CD4-positive, alpha-beta memory T cell (primary cell): ENCODE results near the gene MAP2K3. TPM values are rescaled to one million over a fixed set of nuclear protein-coding genes. Genes with fewer than 3 reads are reported as not detected.

ENCODE experiments used
- CTCF ChIA-PET: fragments of 350-600 bp; sonication (Branson Sonifier 250); formaldehyde crosslinking; loops from one replicate; lab custom pipeline; 2021; ENCODE audit warnings: inconsistent platforms; ENCODE audit not compliant: partially characterized antibody; lab: Charles Lee
- POLR2A ChIA-PET: fragments of 350-600 bp; sonication (Branson Sonifier 250); formaldehyde crosslinking; loops from one replicate; lab custom pipeline; 2021; ENCODE audit not compliant: partially characterized antibody; lab: Charles Lee
- DNase-seq, 5 donors: peaks; one replicate each; pipeline versions ENCODE4 v3.0.0 to v3.0.0-alpha.2; 2020 to 2022; ENCODE audit warnings: mixed read lengths in 1 of 5
- H3K27ac ChIP-seq: one replicate; pipeline ENCODE4 v1.7.0; 2013; ENCODE audit warnings: low read depth, low read length
- H3K27me3 ChIP-seq: 2 replicates; pipeline ENCODE4 v1.7.0; 2013; ENCODE audit warnings: mild to moderate bottlenecking, low read length, moderate library complexity; ENCODE audit not compliant: insufficient read depth
- H3K36me3 ChIP-seq: 2 replicates; pipeline ENCODE4 v1.7.0; 2013; ENCODE audit warnings: mild to moderate bottlenecking, low read length, moderate library complexity; ENCODE audit not compliant: insufficient read depth
- H3K4me1 ChIP-seq: 2 replicates; pipeline ENCODE4 v1.7.0; 2013; ENCODE audit warnings: mild to moderate bottlenecking, low read length, moderate library complexity; ENCODE audit not compliant: insufficient read depth
- H3K4me3 ChIP-seq, 2 donors: one replicate each; pipeline ENCODE4 v1.7.0; 2013; ENCODE audit warnings: low read length in 2 of 2, mild to moderate bottlenecking in 1 of 2
- H3K9me3 ChIP-seq, 2 donors: one replicate each; pipeline ENCODE4 v1.7.0; 2013; ENCODE audit warnings: low read length in 2 of 2, control low read depth in 1 of 2; ENCODE audit not compliant: control insufficient read depth in 1 of 2
- H3K27ac Mint-ChIP-seq, 7 donors: one replicate each; pipeline ENCODE4 v1.8.0; 2020 to 2021; ENCODE audit warnings: mixed read lengths in 7 of 7, mild to moderate bottlenecking in 6 of 7, inconsistent platforms in 3 of 7, moderate library complexity in 3 of 7
- H3K27me3 Mint-ChIP-seq, 2 donors: one replicate each; pipeline ENCODE4 v1.8.0; 2020 to 2021; ENCODE audit warnings: mixed read lengths in 2 of 2
- H3K36me3 Mint-ChIP-seq, 2 donors: one replicate each; pipeline ENCODE4 v1.8.0; 2020 to 2021; ENCODE audit warnings: mixed read lengths in 2 of 2, inconsistent platforms in 1 of 2, mild to moderate bottlenecking in 1 of 2
- H3K4me1 Mint-ChIP-seq, 4 donors: one replicate each; pipeline ENCODE4 v1.8.0; 2020 to 2021; ENCODE audit warnings: mixed read lengths in 4 of 4, mild to moderate bottlenecking in 1 of 4
- H3K4me3 Mint-ChIP-seq, 8 donors: one replicate each; pipeline ENCODE4 v1.8.0; 2020 to 2021; ENCODE audit warnings: mixed read lengths in 8 of 8, mild to moderate bottlenecking in 7 of 8, moderate library complexity in 6 of 8, inconsistent platforms in 3 of 8
- H3K9me3 Mint-ChIP-seq, 8 donors: one replicate each; pipeline ENCODE4 v1.8.0; 2020 to 2021; ENCODE audit warnings: mixed read lengths in 8 of 8, mild to moderate bottlenecking in 5 of 8, inconsistent platforms in 3 of 8, moderate library complexity in 1 of 8
- intact Hi-C: fragments of 100-400 bp; cut with micrococcal nuclease; formaldehyde crosslinking; loops from one replicate; pipeline ENCODE4 v1.15.1; 2023
- polyA plus RNA-seq, 2 donors: library from polyadenylated mRNA; unstranded; fragments of 300-500 nt; fragmentation: Illumina TruSeq; gene quantifications; one replicate each; pipeline ENCODE4 v1.2.3, GENCODE V29; 2021
- total RNA-seq, 2 experiments: library from RNA; stranded (reverse); gene quantifications; one replicate each; pipeline ENCODE4 v1.2.3, GENCODE V29; 2021

The MAP2K3 gene
- total and polyA plus RNA-seq, 4 experiments from 2014 or later, result 48.5 to 88.9 (median 57.9) TPM

DNA sequence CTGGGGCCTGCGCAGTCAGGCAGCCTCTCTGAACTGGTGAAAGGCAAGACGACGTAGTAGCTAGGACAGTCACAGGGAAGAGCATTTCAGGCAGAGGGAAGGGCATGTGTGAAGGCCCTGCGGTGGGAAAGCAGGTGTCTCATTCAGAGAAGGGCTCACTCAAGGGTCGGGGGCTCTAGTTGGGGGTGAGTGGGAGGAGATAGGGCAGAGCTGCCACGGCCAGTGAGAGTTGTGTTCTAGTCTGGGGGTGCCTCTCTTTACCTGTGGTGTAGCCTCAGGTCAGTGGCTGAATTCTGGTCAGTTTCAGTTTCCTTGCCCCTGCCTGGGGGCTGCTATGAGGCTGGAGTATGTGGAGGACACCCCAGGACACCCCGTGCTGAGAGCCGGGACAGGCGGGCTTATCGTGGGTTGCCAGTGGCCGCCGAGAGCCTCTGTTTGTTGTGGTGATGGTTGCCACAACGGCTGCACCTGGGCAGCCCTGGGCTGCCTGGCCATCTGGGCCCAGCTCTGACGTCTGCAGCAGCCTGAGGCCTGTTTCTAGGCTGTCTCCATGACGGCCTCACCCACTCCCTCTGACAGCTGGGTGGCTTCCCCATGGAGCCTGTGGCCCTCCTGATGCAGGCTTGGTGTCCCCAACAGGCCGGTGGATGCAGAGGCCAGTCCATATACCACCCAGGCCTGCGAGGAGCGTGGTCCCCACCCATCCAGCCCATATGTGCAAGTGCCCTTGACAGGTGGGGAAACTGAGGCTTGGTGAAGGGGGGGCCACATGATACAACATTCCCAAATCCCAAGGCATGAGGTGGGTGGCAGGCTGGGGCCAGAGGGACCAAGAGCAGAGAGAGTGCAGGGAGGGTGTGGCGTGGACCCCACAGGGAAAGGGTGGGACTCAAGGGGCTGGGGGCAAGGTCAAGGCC is 10.8 kb downstream of the MAP2K3 start:
- Mint-ChIP-seq H3K27ac (peak overlapping the region in 6 of 7 donors; percentile 44 to 84 (median 68)), H3K27me3 (peaks cover 0 to 4% of the 10 kb centered on the region in 2 donors), H3K36me3 (peaks cover 0 to 38% of the 10 kb centered on the region in 2 donors), H3K4me1 (peaks cover 11 to 33% (median 23%) of the 10 kb centered on the region in 4 donors), H3K9me3 (peaks cover 0 to 23% (median 10%) of the 10 kb centered on the region in 8 donors), H3K4me3 (peak overlapping the region in 1 of 8 donors; percentile 21)
- intact Hi-C loops, result no loop called here
- Histone ChIP-seq H3K36me3 (peaks cover 21% of the 10 kb centered on the region), H3K4me1 (peaks cover 18% of the 10 kb centered on the region), H3K9me3 (no peaks in the 10 kb centered on the region), H3K4me3 (no peak overlapping the region), H3K27me3 (no peaks in the 10 kb centered on the region), H3K27ac (no peak overlapping the region)
- POLR2A ChIA-PET, result no interaction called here
- peak in 1 of 5 donors; percentile 38 for DNase-seq
- CTCF ChIA-PET, result no interaction called here

DNA sequence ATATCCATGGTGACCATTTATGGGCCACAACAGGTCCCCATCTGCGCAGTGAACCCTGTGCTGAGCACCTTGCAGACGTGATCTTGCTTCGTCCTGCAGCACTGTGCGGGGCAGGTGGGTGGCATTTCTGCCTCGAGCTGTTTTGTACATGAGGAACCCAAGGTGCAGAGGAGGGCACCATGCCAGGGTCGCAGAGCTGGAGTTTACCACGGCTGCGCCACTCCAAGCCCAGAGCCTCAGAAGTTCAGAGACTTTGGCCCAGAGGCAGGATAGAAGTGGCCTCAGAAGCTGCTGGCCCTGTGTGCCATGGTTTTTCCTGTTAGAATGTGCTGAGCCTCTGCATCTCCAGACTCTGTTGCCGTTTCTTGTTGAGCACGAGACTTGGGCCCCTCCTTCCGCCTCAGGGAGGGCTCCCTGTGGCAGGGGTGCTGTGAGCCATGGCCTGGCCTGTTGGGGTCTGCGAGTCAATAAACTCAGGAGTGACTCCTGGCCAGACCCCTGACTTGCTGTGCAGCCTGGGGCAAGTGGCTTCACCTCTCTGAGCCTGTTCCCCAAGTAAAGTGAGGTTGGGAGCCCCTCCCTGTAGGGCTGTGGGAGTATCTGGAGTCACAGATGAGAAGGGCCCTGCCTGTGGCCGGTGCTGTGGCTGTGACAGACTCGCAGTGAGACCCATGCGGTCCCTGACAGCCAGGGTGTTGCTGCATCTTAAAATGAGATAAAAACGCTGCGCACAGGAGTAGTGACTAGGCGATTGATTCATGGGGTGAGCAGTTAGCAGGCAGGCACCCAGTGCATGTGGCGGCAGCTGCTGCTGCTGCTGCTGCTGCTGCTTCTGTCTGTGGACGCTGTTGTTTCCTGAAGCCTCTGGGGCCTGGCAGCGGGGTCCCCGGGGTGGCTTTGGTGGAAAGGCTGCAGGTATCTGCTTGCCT is 11.8 kb downstream of the MAP2K3 start:
- peaks cover 11 to 25% (median 19%) of the 10 kb centered on the region in 4 donors for H3K4me1 Mint-ChIP-seq
- H3K36me3 Mint-ChIP-seq, result peaks cover 5 to 43% of the 10 kb centered on the region in 2 donors
- peak in 1 of 5 donors; percentile 43 for DNase-seq
- H3K9me3 Mint-ChIP-seq, result peaks cover 0 to 30% (median 9%) of the 10 kb centered on the region in 8 donors
- ChIA-PET CTCF (no interaction called here), POLR2A (no interaction called here)
- H3K4me3 Mint-ChIP-seq, result no peak overlapping the region
- Histone ChIP-seq H3K4me3 (no peak overlapping the region), H3K9me3 (no peaks in the 10 kb centered on the region), H3K27ac (no peak overlapping the region), H3K27me3 (no peaks in the 10 kb centered on the region), H3K4me1 (peaks cover 15% of the 10 kb centered on the region), H3K36me3 (peaks cover 31% of the 10 kb centered on the region)
- intact Hi-C loops, result no loop called here
- peak overlapping the region in 5 of 7 donors; percentile 41 to 90 (median 66) for H3K27ac Mint-ChIP-seq
- H3K27me3 Mint-ChIP-seq, result peaks cover 0 to 2% of the 10 kb centered on the region in 2 donors

DNA sequence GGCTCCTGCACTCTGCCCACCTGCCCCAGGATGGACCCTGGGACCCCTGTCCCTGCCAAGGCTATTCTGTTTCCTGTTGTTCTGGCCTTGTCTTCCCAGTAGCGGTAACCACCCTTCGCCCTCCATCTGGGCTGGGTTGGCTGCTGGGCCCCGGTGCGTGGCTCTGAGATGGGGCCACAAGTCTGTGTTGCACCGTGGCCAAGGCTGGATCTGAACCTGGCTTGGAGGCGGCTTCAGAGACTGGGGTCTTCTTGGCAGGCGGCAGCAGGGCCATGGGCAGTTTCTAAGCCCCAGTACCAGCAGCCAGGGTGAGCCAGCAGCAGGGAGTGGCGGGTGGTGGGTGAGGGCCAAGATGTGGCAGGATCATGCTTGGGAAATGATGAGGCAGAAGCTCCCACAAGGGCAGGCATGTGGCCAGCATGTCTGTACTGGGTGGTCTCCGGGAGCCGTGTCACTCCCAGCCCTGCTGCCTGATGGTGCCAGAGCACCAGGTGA is 12.6 kb downstream of the MAP2K3 start:
- Mint-ChIP-seq H3K4me3 (no peak overlapping the region), H3K27me3 (peaks cover 0 to 2% of the 10 kb centered on the region in 2 donors), H3K36me3 (peaks cover 6 to 46% of the 10 kb centered on the region in 2 donors), H3K4me1 (peaks cover 11 to 23% (median 16%) of the 10 kb centered on the region in 4 donors), H3K27ac (peak overlapping the region in 3 of 7 donors; percentile 11 to 74 (median 64)), H3K9me3 (peaks cover 0 to 31% (median 9%) of the 10 kb centered on the region in 8 donors)
- peak in 1 of 5 donors; percentile 38 for DNase-seq
- Histone ChIP-seq H3K36me3 (peaks cover 38% of the 10 kb centered on the region), H3K4me3 (no peak overlapping the region), H3K27ac (no peak overlapping the region), H3K27me3 (no peaks in the 10 kb centered on the region), H3K9me3 (no peaks in the 10 kb centered on the region), H3K4me1 (peaks cover 15% of the 10 kb centered on the region)
- intact Hi-C loops, result no loop called here
- POLR2A ChIA-PET, result no interaction called here
- CTCF ChIA-PET, result no interaction called here

DNA sequence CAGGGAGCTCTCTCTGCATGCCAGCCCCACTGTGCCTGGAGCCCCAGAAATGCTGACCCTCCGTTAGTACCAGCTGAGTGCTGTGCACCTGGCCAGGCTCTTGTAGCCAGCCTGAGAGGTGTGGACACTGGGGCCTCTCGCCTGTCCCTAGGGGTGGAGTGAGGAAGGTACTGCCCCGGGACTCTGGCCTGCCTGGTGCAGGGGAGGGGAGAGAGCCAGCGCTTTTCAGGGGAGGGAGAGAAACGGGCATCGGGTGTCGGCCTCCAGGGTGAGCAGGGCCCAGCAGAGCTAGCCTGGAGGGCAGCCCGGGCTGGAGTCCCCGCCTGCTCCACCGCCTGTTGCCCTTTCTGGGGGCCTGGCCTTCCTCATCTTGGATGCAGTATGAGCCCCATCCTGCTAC is 13.1 kb downstream of the MAP2K3 start:
- peaks cover 0 to 34% (median 8%) of the 10 kb centered on the region in 8 donors for H3K9me3 Mint-ChIP-seq
- Histone ChIP-seq H3K4me3 (no peak overlapping the region), H3K9me3 (no peaks in the 10 kb centered on the region), H3K4me1 (peaks cover 15% of the 10 kb centered on the region), H3K27me3 (no peaks in the 10 kb centered on the region), H3K27ac (no peak overlapping the region), H3K36me3 (peaks cover 44% of the 10 kb centered on the region)
- H3K36me3 Mint-ChIP-seq, result peaks cover 9 to 49% of the 10 kb centered on the region in 2 donors
- peak overlapping the region in 1 of 8 donors; percentile 9 for H3K4me3 Mint-ChIP-seq
- ChIA-PET POLR2A (no interaction called here), CTCF (no interaction called here)
- H3K27ac Mint-ChIP-seq, result no peak overlapping the region
- no peak for DNase-seq
- H3K27me3 Mint-ChIP-seq, result no peaks in the 10 kb centered on the region
- intact Hi-C loops, result no loop called here
- H3K4me1 Mint-ChIP-seq, result peaks cover 9 to 17% (median 13%) of the 10 kb centered on the region in 4 donors

DNA sequence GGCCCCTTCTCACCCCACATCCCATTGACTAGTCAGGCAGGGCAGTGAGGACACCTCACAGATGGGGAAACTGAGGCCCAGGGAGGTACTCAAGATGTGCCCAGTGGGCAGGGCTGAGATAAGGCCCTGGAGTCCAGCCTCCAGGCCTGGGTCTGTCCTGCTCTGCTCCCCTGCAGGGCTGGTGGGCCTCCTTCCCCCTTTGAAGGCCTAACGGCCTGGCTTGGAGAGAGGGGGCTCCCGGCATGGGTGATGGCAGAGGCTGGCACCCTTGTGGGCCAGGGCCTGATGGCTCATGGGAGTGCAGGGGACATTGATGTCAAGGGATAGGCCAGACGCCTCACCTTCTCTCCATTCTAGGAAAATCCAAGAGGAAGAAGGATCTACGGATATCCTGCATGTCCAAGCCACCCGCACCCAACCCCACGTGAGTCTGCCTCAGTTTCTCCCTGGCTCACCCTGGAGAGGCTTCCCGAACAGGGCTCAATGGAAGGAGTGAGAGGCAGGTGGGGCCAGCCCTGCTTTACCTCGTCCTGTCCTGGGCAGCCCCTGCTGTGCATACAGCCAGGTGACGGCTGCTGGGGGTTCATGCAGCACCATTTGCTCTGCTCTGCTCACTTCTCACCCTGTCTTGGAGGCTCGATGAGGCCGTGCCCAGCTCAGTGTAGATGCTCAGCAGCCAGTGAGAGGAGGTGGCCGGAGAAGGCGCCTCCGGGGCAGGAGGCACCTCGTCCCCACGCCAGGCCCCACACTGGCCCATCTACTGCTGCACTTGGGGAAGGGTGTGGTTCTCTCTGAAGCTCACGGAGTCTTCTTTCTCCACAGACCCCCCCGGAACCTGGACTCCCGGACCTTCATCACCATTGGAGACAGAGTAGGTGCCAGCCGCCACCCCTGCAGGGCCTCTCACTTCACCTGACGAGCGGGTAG is 13.8 kb downstream of the MAP2K3 start:
- Histone ChIP-seq H3K27me3 (no peaks in the 10 kb centered on the region), H3K9me3 (no peaks in the 10 kb centered on the region), H3K27ac (no peak overlapping the region), H3K4me1 (peaks cover 15% of the 10 kb centered on the region), H3K4me3 (no peak overlapping the region), H3K36me3 (peaks cover 50% of the 10 kb centered on the region)
- Mint-ChIP-seq H3K27ac (peak overlapping the region in 1 of 7 donors; percentile 47), H3K4me1 (peaks cover 8 to 14% (median 10%) of the 10 kb centered on the region in 4 donors), H3K27me3 (no peaks in the 10 kb centered on the region), H3K9me3 (peaks cover 0 to 30% (median 5%) of the 10 kb centered on the region in 8 donors), H3K36me3 (peaks cover 11 to 56% of the 10 kb centered on the region in 2 donors), H3K4me3 (no peak overlapping the region)
- intact Hi-C loops, result no loop called here
- POLR2A ChIA-PET, result interaction anchor here (0.7 kb wide), 1 partner anchor 10 kb away, joined by 4 read pairs; no protein-coding TSS in a partner anchor
- DNase-seq, result peak in 1 of 5 donors; percentile 21
- CTCF ChIA-PET, result interaction anchor here (1.3 to 1.4 kb wide), 2 partner anchors 19 to 159 kb away, joined by 3 to 4 read pairs; no protein-coding TSS in a partner anchor

GRCh38 chr17:21298983-21299519 is 14.5 kb downstream of the MAP2K3 start:
- H3K36me3 Mint-ChIP-seq, result peaks cover 18 to 63% of the 10 kb centered on the region in 2 donors
- H3K27me3 Mint-ChIP-seq, result no peaks in the 10 kb centered on the region
- peaks cover 8 to 12% (median 10%) of the 10 kb centered on the region in 4 donors for H3K4me1 Mint-ChIP-seq
- peaks cover 58% of the 10 kb centered on the region for H3K36me3 ChIP-seq
- H3K4me1 ChIP-seq, result peaks cover 9% of the 10 kb centered on the region
- H3K9me3 ChIP-seq, result no peaks in the 10 kb centered on the region
- intact Hi-C loops, result no loop called here
- no peaks in the 10 kb centered on the region for H3K27me3 ChIP-seq
- POLR2A ChIA-PET, result interaction anchor here (0.7 kb wide), 1 partner anchor 11 kb away, joined by 4 read pairs; no protein-coding TSS in a partner anchor
- H3K27ac ChIP-seq, result no peak overlapping the region
- H3K4me3 ChIP-seq, result no peak overlapping the region
- H3K9me3 Mint-ChIP-seq, result peaks cover 0 to 32% (median 8%) of the 10 kb centered on the region in 8 donors
- H3K27ac Mint-ChIP-seq, result peak overlapping the region in 1 of 7 donors; percentile 35
- no peak overlapping the region for H3K4me3 Mint-ChIP-seq
- DNase-seq, result peak in 1 of 5 donors; percentile 15
- CTCF ChIA-PET, result interaction anchor here (1.3 to 1.4 kb wide), 2 partner anchors 20 to 158 kb away, joined by 3 to 4 read pairs; no protein-coding TSS in a partner anchor
